HG02642 (cell line): ENCODE data around the gene HOXD13.

Experiments used
- ATAC-seq: cut with Tn5 transposase; IDR thresholded peaks from one replicate; pipeline ENCODE4 v1.9.1; 2021; ENCODE audit warnings: mild to moderate bottlenecking; ENCODE audit not compliant: unreplicated experiment, poor library complexity

Gene HOXD13

GRCh38 chr2:176128982-176129796 lies 36.7 kb downstream of the HOXD13 start, which contains the start of gene HOXD8:
HOXD8 (plus strand) TSS chr2:176129705; CDS start chr2:176130367, 662 bp downstream.
- ATAC-seq, result no peak

GRCh38 chr2:176129813-176130146 lies 37.3 kb downstream of the HOXD13 start:
- no peak for ATAC-seq

DNA sequence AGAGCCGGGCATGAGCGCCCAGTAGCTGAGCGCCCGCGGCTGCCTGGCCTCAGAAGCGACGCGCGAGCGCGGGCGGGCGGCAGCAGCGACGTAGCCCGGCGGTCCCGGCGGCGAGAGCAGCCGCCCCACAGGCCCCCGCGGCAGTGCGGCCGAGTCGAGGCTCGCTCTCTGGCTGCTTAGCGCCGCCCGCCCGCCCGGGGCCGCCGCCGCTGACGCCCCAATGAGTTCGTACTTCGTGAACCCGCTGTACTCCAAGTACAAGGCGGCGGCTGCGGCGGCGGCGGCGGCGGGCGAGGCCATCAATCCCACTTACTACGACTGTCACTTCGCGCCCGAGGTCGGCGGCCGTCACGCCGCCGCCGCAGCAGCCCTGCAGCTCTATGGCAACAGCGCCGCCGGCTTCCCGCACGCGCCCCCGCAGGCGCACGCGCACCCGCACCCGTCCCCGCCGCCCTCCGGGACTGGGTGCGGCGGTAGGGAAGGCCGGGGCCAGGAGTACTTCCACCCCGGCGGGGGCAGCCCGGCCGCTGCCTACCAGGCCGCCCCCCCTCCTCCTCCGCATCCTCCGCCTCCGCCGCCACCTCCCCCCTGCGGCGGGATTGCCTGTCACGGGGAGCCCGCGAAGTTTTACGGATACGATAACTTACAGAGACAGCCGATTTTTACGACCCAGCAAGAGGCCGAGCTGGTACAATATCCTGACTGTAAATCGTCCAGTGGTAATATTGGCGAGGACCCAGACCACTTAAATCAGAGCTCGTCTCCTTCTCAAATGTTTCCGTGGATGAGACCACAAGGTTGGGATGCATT lies 37.8 kb downstream of the HOXD13 start:
- ATAC-seq, result no peak

DNA sequence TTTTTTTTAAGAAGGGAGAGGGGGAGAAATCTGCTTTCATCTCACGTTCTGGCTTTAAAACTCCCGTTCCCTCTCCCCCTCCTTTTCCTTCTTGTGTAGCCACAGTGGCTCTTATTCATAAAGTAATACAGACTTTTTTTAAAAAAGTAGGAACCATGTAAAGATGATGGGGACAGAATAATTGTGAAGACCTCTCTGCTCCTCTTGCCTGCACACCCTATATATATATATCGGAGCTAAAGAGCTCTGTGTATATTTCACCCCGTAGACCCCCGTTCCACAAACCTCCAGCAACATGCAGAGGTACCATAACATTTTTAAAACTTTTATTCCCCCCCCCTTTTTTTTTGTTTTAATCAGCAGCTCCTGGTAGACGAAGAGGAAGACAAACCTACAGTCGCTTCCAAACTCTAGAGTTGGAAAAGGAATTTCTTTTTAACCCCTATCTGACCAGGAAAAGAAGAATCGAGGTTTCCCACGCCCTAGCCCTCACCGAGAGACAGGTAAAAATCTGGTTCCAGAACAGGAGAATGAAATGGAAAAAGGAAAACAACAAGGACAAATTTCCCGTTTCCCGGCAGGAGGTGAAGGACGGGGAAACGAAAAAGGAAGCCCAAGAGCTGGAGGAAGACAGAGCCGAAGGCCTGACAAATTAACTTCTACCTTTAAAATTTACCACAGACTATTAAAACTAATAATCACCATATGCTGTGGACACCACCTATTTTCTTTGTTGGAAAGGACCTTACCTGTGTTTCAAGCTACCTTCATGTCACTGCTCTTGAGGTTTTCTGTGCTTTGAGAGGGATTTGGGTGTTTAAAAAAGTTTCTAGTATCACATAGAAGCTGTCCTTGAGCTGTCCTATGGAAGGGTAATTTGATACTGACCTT lies 38.7 kb downstream of the HOXD13 start:
- no peak for ATAC-seq

DNA sequence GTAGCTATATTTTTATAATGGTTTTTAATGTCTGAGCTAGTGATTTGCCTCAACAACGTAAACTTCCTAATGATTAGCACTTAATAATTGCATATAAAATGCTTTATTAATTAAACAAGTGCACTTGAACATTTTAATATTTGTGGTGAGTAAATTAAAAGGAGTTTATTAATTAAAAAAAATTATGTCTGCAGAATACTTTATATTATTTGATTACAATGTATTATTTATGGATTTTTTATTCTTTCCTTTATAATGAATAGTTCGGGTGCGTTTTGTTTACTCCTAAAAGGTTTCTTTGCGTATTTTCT lies 39.3 kb downstream of the HOXD13 start:
- ATAC-seq, result no peak

DNA sequence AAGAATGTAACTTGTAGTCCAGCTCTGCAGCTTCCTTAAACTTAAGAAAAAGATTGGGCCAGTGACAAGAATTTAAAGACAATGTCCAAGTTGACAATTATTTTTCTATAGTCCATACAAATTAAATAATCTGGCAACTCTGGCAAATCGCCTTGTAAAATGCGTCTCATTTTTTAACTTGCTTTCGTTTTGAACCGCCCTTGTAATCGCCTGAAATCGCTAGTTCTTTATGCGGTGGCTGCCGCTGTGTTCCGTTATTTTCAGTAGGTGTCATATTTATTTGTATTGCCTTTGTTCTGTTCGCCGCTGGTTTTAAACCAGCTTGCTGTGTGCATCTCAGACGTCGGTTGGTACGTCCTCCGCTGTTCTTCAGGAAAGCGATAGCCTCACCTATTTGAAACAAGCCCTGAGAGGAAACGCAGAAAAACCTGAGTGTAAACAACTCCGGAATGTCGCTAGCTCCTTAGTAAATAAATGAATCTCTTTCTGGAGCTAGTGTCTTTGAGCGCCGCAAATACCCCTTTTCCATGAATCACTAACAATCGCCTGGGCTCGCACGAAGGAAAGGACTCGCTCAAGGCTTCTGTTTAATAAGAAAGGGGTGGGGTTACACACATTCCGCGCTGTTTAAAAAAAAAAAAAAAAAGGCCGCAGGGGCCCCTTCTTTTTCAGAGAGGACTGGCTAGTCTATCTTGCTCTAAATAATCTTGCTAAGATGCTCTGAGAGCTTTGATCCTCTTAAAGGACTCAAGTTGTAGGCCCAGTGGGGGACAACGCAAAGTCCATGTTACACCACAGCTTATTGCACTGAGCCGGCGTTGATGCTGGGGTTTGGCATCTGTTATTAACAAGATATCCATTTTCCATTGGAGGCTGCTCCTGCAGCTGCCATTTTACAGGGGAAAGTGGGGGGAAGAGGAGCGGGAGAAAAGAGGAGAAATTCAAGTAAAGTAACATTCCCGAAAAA lies 40.0 kb downstream of the HOXD13 start:
- no peak for ATAC-seq

- no peak for ATAC-seq
Measured at GRCh38 chr2:176133389-176133788, 40.9 kb downstream of the HOXD13 start.

DNA sequence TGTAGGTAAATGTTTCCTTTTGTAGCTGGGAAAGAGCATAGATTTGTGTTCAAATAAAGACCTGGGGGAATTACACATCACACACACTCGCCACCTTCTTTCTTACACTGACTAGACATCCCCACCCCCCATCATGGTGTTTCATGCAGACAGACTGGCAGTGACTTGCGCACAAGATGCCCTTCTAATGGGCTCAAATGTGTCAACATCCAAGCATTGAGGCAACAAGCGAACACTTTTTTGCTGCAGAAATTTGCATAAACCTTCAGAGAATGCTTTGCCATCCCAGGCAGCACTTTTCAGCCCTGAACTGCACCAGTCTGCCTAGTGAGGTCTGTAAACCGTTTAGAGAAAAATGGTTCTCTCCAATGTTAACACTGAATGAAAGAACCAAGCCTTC lies 41.5 kb downstream of the HOXD13 start:
- no peak for ATAC-seq

DNA sequence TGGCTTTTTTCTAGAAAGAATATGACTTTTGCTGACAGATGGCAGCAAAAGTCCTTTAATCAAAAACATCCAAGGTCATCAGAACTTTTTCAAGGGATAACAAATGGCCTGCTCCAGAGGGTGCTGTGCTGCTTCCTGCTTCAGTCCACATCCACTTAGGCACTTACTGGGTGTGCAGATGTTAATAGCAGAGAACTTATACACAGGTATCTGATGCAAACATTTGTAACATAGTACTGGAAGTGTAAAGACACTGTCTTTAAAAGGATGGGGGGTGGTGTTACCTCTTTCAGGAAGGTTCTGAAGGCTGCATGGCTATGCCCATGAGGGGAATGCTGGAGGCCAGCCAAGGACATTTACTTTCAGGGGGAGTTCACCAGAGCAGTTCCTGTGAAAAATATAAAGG lies 42.5 kb downstream of the HOXD13 start:
- no peak for ATAC-seq

DNA sequence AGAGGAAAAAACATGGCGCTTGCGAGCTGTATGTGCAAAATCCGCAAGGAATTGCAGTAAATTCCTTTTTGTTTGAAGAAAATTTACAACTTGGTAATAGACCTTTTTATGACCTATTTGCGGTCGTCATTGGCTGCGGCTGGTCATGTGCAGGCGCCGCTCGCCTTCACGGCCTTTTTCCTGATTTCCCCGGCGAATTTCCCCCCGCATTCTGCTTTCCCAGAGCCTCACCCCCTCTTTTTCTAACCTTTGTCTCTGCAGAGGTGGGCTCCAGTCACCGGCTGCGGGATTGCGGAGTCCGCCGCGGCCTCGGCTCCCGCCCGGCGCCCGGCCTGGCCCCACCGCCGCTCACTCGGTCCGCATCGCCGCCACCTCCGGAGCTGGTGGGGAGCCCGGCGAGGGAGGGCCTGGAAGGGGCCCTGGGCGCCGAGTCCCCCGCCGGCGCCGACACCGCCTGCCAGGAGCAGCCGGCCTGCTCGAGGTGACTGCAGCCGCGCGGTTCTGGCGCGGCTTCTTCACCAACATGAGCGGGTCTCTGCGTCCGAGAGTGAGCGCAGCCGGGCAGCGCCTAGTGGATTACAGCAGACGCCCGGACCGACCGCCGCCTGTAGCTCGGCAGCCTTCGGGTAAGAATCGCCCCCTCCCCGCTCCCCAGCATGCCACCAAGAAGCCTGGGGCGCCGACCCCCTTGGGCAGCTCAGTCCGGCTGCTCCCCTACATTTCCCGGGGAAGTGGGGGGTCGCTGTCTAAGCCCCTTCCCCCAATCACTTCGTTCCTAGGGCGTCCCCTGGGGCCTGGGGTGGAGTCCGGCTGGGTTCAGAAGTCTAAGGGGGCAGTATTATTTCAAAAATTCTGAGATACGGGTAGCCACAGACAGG lies 44.1 kb downstream of the HOXD13 start:
- no peak for ATAC-seq

DNA sequence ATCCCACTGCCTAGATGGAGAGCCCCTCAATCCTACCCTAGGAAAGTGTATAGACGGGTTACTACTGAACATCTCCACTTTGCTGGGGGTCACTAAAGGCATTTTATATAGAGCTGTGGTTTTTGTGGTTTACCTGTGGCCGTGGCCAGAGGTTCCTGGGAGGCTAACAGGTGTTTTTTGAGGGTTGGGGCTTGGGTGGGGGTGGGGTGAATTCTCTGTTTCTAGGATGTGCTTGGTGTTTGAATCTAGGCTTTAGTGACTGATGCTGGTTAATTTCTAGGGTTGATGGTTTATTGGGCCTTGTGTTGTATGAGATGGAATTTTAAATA lies 44.7 kb downstream of the HOXD13 start:
- no peak for ATAC-seq

- no peak for ATAC-seq
Measured at GRCh38 chr2:176137906-176138305, 45.4 kb downstream of the HOXD13 start.

DNA sequence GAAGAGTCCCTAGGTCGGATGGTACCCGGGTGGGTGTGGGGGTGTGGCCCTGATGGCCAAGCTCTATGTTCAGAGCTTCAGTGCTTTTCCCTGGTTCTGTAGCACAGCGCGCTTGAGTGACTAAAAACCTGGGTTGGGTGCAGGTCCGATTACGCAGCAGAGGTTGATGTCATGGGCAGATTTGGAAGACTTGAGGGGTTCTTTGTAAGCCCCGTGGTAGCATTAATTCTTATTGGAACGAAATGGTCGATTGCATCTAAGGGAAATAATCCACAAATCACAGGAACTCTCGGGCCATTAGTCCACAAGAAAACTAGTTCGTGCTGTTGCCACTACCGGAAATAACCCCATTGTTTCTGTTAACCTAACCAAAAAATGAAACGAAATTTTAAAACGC lies 46.0 kb downstream of the HOXD13 start:
- no peak for ATAC-seq

DNA sequence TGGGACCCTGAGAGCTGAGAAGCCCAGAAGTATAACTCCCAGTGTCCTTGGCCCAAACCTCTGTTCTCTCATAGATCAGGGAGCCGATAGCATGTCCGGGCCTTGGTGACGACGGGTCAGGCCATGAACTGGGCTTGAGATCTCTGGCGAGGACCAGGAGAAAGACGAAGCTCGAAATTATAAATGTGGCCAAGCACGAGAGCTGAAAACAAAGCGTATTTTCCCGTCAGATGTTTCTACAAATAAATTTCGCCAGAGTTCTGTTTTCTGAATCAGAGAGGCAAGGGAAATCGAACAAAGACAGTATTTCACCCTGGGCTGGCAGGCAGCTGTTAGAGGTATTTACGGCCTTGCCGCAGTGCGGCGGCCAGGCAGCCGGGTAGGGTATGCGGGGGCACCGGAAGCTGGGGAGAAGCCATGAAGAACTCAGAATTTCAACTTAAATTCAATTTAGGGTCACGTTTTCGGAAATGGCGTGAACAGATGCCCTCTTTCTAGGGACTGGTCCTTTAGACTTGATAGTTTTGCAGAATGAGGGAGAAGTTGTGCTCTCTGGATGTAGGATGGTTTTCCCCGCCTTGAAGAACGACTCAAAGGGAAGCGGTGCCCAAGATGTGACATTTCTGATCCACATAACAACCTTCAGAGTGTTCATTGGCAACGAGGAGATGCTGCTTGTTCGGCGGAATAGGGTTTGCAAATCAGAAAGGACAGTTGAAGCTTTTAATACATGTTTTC lies 46.6 kb downstream of the HOXD13 start:
- ATAC-seq, result no peak

DNA sequence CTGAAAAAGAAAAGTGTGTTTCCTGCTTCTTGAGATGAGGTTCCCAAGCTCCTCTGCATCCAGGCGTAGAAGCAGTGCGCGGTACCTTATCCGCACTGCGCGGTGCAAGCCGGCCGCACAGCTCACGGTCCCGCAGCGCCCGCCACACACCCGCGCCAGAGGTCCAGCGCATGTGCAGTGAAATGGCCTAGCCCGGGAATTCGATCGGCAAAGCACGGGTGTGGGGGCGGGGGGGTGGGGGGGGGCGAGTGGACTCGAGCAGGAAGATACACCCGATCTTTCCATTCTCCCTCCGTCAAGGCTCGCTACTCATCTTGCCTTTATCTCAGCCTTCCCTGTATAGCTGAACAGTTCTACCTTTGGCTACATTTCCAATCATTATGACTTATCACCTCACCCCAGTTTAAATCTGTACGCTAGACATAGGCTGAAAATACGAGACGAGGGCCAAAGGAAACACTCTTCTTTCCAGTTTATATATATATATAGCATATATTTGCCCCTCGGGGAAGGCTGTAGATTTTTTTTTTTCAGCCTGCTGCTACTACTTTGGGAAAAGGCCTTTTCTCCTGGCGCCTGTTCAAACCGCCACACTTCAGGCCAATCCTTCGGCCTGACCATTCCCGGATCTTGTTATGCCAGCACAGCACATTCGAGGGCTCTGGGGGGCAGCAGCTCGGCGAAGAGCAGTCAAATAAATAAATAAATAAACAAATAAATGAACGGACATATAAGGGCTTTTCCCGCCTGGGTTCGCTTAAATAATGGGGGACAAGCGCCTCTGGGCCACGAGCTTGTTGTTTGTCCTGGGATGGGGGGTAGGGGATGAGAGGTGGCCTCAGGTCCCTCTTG lies 47.4 kb downstream of the HOXD13 start:
- ATAC-seq, result no peak

GRCh38 chr2:176140513-176141317 lies 48.2 kb downstream of the HOXD13 start:
- ATAC-seq, result peak; percentile 94

DNA sequence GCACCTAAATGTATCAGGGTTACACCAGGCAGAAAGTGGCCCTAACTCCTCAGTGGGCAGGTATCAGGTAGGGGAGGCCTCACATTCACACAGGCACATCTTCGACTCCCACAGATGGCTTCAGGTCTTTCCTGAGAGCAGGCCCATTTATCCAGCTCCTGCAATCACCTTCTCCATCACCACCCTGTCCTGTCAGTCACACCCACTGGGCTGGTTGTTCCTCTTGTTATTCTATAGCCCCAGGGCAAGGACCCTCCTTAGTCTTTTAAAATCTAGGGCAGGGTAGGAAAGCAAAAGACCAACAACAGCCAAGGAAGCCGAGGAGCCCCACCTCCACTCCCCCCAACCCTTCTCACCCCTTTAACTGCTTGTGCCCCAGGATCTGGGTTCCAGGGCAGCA lies 49.8 kb downstream of the HOXD13 start:
- no peak for ATAC-seq
